ENCODE data around the gene DYDC1.

Gene DYDC1

DNA sequence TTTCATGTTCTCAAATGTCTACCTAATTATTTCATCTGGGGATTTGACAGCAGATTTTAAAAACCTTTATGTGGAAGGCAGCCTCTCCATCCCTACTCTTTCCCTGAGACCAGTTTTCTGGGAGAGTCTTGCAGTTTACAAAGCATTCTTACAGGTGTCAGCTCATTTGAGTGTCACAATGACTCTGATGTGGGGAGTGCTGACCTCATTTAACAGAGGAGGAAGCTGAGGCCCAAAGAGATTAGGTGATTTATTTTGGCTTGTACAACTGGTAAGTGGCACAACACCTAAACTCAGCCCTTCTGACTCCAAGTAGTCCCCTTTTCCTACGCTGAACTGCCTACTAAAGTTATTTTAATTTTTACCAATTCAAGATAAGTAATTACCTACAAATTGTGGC lies 33.8 kb downstream of the DYDC1 start (continued):
- TF ChIP-seq, protein P1, sequence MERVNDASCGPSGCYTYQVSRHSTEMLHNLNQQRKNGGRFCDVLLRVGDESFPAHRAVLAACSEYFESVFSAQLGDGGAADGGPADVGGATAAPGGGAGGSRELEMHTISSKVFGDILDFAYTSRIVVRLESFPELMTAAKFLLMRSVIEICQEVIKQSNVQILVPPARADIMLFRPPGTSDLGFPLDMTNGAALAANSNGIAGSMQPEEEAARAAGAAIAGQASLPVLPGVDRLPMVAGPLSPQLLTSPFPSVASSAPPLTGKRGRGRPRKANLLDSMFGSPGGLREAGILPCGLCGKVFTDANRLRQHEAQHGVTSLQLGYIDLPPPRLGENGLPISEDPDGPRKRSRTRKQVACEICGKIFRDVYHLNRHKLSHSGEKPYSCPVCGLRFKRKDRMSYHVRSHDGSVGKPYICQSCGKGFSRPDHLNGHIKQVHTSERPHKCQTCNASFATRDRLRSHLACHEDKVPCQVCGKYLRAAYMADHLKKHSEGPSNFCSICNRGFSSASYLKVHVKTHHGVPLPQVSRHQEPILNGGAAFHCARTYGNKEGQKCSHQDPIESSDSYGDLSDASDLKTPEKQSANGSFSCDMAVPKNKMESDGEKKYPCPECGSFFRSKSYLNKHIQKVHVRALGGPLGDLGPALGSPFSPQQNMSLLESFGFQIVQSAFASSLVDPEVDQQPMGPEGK (CRISPR knock-in tag; IDR thresholded peaks at IDR 0.05; ENCODE audit: borderline replicate concordance): no peak
- TF ChIP-seq, protein P2, sequence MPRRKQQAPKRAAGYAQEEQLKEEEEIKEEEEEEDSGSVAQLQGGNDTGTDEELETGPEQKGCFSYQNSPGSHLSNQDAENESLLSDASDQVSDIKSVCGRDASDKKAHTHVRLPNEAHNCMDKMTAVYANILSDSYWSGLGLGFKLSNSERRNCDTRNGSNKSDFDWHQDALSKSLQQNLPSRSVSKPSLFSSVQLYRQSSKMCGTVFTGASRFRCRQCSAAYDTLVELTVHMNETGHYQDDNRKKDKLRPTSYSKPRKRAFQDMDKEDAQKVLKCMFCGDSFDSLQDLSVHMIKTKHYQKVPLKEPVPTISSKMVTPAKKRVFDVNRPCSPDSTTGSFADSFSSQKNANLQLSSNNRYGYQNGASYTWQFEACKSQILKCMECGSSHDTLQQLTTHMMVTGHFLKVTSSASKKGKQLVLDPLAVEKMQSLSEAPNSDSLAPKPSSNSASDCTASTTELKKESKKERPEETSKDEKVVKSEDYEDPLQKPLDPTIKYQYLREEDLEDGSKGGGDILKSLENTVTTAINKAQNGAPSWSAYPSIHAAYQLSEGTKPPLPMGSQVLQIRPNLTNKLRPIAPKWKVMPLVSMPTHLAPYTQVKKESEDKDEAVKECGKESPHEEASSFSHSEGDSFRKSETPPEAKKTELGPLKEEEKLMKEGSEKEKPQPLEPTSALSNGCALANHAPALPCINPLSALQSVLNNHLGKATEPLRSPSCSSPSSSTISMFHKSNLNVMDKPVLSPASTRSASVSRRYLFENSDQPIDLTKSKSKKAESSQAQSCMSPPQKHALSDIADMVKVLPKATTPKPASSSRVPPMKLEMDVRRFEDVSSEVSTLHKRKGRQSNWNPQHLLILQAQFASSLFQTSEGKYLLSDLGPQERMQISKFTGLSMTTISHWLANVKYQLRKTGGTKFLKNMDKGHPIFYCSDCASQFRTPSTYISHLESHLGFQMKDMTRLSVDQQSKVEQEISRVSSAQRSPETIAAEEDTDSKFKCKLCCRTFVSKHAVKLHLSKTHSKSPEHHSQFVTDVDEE (CRISPR knock-in tag; IDR thresholded peaks at IDR 0.05): no peak
- TF ChIP-seq, protein P3, sequence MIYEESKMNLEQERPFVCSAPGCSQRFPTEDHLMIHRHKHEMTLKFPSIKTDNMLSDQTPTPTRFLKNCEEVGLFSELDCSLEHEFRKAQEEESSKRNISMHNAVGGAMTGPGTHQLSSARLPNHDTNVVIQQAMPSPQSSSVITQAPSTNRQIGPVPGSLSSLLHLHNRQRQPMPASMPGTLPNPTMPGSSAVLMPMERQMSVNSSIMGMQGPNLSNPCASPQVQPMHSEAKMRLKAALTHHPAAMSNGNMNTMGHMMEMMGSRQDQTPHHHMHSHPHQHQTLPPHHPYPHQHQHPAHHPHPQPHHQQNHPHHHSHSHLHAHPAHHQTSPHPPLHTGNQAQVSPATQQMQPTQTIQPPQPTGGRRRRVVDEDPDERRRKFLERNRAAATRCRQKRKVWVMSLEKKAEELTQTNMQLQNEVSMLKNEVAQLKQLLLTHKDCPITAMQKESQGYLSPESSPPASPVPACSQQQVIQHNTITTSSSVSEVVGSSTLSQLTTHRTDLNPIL (CRISPR knock-in tag; IDR thresholded peaks at IDR 0.05; ENCODE audit: low read depth): no peak

DNA sequence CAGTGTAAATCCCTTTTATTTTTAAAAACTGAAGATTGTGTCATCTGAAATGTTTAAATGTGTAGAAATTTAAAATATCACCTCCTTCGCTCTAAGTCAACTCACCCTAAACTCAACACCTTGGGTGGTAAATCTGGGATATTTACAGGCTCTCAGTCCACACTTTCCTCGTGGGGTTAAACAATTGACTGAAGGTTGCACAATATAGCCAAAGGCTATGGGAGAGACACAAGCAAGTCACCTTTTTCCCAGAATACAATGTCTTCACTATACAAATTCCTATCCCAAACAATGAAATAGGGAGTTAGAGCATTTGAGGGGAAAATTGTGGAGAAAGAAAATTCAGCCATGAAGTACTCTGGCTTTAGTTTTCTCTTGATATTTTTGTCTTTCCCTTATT lies 34.4 kb downstream of the DYDC1 start:
- no peak for TF ChIP-seq ZFP3 (CRISPR knock-in tag; IDR thresholded peaks at IDR 0.05)
- no peak for TF ChIP-seq CSDC2 (CRISPR knock-in tag; IDR thresholded peaks at IDR 0.05)
- TF ChIP-seq, protein P4, sequence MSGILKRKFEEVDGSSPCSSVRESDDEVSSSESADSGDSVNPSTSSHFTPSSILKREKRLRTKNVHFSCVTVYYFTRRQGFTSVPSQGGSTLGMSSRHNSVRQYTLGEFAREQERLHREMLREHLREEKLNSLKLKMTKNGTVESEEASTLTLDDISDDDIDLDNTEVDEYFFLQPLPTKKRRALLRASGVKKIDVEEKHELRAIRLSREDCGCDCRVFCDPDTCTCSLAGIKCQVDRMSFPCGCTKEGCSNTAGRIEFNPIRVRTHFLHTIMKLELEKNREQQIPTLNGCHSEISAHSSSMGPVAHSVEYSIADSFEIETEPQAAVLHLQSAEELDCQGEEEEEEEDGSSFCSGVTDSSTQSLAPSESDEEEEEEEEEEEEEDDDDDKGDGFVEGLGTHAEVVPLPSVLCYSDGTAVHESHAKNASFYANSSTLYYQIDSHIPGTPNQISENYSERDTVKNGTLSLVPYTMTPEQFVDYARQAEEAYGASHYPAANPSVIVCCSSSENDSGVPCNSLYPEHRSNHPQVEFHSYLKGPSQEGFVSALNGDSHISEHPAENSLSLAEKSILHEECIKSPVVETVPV (CRISPR knock-in tag; IDR thresholded peaks at IDR 0.05): no peak
- no peak for TF ChIP-seq TCF4 (CRISPR knock-in tag; IDR thresholded peaks at IDR 0.05; ENCODE audit: borderline replicate concordance)
- no peak for TF ChIP-seq SNAI2 (CRISPR knock-in tag; IDR thresholded peaks at IDR 0.05)
- TF ChIP-seq RARB (CRISPR knock-in tag; IDR thresholded peaks at IDR 0.05): no peak
- TF ChIP-seq ESRRG (CRISPR knock-in tag; IDR thresholded peaks at IDR 0.05): no peak
- TF ChIP-seq GLIS3 (CRISPR knock-in tag; IDR thresholded peaks at IDR 0.05): no peak
- no peak for TF ChIP-seq ZNF70 (CRISPR knock-in tag; IDR thresholded peaks at IDR 0.05)
- TF ChIP-seq ZFP30 (CRISPR knock-in tag; IDR thresholded peaks at IDR 0.05): no peak
- no peak for TF ChIP-seq OSR1 (CRISPR knock-in tag; IDR thresholded peaks at IDR 0.05)
- TF ChIP-seq PPARA (CRISPR knock-in tag; IDR thresholded peaks at IDR 0.05; ENCODE audit: borderline replicate concordance): no peak
- TF ChIP-seq BACH2 (CRISPR knock-in tag; IDR thresholded peaks at IDR 0.05; ENCODE audit: borderline replicate concordance): no peak
- TF ChIP-seq ISL1 (CRISPR knock-in tag; IDR thresholded peaks at IDR 0.05): no peak
- TF ChIP-seq, protein P3 (CRISPR knock-in tag; IDR thresholded peaks at IDR 0.05; ENCODE audit: low read depth): no peak
- no peak for TF ChIP-seq ARNTL (CRISPR knock-in tag; IDR thresholded peaks at IDR 0.05; ENCODE audit: borderline replicate concordance, low read depth)
- TF ChIP-seq ZC3H10 (CRISPR knock-in tag; IDR thresholded peaks at IDR 0.05): no peak
- TF ChIP-seq, protein P5, sequence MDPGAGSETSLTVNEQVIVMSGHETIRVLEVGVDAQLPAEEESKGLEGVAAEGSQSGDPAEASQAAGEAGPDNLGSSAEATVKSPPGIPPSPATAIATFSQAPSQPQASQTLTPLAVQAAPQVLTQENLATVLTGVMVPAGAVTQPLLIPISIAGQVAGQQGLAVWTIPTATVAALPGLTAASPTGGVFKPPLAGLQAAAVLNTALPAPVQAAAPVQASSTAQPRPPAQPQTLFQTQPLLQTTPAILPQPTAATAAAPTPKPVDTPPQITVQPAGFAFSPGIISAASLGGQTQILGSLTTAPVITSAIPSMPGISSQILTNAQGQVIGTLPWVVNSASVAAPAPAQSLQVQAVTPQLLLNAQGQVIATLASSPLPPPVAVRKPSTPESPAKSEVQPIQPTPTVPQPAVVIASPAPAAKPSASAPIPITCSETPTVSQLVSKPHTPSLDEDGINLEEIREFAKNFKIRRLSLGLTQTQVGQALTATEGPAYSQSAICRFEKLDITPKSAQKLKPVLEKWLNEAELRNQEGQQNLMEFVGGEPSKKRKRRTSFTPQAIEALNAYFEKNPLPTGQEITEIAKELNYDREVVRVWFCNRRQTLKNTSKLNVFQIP (CRISPR knock-in tag; IDR thresholded peaks at IDR 0.05; ENCODE audit: borderline replicate concordance, low read depth): no peak
- TF ChIP-seq, protein P2 (CRISPR knock-in tag; IDR thresholded peaks at IDR 0.05): no peak
- TF ChIP-seq ZNF8 (CRISPR knock-in tag; IDR thresholded peaks at IDR 0.05): no peak
- ATAC-seq: no peak
